ENCODE results near the gene SNX25.

DNA sequence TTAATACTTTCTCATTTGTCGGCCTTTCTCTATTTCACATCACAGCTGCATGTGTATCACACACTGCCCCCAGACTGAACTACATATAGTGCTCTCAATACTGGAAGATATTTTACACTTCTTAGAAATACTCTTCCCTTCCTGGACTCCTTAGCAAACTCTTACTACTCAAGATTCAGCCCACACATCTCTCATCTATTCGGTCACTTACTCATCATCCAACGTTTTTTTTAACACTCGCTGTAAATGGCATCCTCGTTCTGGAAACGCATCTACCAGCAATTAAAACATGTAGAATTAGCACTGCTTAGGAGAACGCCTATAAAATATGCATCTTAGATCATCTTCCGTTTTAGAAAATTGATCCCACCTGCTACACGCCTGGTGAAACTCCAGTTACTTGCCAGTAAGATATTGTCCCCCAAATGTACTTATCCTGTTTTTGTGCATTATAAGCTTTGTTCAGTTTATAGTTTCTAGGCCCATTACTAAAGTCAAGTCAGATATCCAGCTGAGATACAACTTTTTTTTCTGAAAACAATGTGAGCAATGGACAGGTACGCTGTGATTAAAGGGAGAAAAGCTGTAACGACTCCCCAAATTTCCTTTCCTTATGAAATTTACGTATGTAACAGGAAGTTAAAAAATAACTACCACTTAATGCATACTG lies 185.3 kb downstream of the SNX25 start:
- TF ChIP-seq, protein P1, sequence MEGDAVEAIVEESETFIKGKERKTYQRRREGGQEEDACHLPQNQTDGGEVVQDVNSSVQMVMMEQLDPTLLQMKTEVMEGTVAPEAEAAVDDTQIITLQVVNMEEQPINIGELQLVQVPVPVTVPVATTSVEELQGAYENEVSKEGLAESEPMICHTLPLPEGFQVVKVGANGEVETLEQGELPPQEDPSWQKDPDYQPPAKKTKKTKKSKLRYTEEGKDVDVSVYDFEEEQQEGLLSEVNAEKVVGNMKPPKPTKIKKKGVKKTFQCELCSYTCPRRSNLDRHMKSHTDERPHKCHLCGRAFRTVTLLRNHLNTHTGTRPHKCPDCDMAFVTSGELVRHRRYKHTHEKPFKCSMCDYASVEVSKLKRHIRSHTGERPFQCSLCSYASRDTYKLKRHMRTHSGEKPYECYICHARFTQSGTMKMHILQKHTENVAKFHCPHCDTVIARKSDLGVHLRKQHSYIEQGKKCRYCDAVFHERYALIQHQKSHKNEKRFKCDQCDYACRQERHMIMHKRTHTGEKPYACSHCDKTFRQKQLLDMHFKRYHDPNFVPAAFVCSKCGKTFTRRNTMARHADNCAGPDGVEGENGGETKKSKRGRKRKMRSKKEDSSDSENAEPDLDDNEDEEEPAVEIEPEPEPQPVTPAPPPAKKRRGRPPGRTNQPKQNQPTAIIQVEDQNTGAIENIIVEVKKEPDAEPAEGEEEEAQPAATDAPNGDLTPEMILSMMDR (IDR thresholded peaks at IDR 0.05), result no peak
- TF ChIP-seq, protein P2, sequence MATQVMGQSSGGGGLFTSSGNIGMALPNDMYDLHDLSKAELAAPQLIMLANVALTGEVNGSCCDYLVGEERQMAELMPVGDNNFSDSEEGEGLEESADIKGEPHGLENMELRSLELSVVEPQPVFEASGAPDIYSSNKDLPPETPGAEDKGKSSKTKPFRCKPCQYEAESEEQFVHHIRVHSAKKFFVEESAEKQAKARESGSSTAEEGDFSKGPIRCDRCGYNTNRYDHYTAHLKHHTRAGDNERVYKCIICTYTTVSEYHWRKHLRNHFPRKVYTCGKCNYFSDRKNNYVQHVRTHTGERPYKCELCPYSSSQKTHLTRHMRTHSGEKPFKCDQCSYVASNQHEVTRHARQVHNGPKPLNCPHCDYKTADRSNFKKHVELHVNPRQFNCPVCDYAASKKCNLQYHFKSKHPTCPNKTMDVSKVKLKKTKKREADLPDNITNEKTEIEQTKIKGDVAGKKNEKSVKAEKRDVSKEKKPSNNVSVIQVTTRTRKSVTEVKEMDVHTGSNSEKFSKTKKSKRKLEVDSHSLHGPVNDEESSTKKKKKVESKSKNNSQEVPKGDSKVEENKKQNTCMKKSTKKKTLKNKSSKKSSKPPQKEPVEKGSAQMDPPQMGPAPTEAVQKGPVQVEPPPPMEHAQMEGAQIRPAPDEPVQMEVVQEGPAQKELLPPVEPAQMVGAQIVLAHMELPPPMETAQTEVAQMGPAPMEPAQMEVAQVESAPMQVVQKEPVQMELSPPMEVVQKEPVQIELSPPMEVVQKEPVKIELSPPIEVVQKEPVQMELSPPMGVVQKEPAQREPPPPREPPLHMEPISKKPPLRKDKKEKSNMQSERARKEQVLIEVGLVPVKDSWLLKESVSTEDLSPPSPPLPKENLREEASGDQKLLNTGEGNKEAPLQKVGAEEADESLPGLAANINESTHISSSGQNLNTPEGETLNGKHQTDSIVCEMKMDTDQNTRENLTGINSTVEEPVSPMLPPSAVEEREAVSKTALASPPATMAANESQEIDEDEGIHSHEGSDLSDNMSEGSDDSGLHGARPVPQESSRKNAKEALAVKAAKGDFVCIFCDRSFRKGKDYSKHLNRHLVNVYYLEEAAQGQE (IDR thresholded peaks at IDR 0.05; ENCODE audit: insufficient read depth in 1 of 2, low read depth in 2 of 2, low read length in 1 of 2), result no peak
- TF ChIP-seq POLR2AphosphoS5 (IDR thresholded peaks at IDR 0.05; ENCODE audit: low read depth, low read length), result no peak
